Measurements from ENCODE around the gene GAS7. TPM values are rescaled to one million over a fixed set of nuclear protein-coding genes. Genes with fewer than 3 reads are reported as not detected.
A peak's percentile ranks its signal among the peaks of the same experiment; 100 is the strongest.

GAS7 gene
- total RNA-seq, 1 experiment from 2014 or later: 6.0 TPM

DNA sequence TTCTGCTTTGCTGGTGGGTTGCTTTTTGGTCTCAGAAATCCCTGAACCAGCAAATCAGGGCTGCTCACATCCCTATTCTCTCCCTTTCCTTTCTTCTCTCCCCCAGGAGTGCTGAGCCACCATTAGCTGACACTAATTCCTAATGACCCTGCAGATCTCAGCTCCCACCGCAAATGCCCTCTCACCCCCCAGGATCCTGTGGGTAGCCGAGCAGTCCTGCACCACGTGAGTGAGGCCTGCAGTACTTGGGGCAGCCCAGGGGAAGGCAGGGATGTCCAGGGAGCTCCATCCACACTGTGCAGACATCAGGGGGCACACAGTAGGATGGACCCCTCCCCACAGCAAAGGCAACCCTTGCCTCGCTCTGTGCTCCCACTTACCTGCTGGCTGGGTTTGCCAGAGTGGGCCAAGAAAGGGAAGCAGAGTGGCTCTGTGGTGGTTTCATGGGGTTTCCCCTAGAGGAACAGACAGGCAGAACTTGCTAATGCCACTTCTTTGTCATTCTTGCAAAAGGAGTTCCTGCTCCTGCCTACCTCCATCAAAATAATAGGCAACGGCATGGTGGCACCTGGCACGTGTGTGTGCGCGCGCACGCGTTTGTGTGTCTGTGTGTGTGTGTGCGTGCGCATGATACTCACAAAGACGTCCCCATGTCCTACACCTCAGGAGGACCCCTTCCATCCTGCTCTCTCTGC, 135.6 kb downstream of the GAS7 start:
- Histone ChIP-seq H3K18ac (ENCODE audit: insufficient read length, low read depth, low read length) (peak overlapping the region; percentile 37), H2BK12ac (ENCODE audit: insufficient read length, low read depth, low read length) (no peak overlapping the region), H3K56ac (ENCODE audit: insufficient read length, low read depth, low read length) (no peak overlapping the region), H3K27me3 (ENCODE audit: insufficient read depth, low read length) (no peaks in the 10 kb centered on the region), H3K4ac (ENCODE audit: low read depth, low read length) (no peak overlapping the region), H2AFZ (ENCODE audit: low read length) (no peak overlapping the region), H3T11ph (ENCODE audit: low read length) (no peak overlapping the region), H2BK20ac (ENCODE audit: low read depth, low read length, poor library complexity, severe bottlenecking) (no peak overlapping the region), H2BK5ac (ENCODE audit: insufficient read length, low read length) (no peak overlapping the region), H3K9ac (ENCODE audit: extremely low read depth, insufficient read length, low read length) (no peak overlapping the region), H3K9me3 (ENCODE audit: control insufficient read depth, low read depth, low read length) (no peaks in the 10 kb centered on the region), H3K4me2 (ENCODE audit: insufficient read depth, insufficient read length, low read length) (no peak overlapping the region), H3K79me2 (ENCODE audit: insufficient read depth, low read length) (no peaks in the 10 kb centered on the region), H2BK120ac (ENCODE audit: low read depth, low read length, poor library complexity, severe bottlenecking) (no peak overlapping the region), H3K27ac (ENCODE audit: insufficient read length, low read depth, low read length) (no peak overlapping the region), H3K79me1 (ENCODE audit: insufficient read depth, low read depth, low read length, poor library complexity, severe bottlenecking) (no peaks in the 10 kb centered on the region), H2BK15ac (ENCODE audit: low read depth, low read length) (no peak overlapping the region), H3K23ac (ENCODE audit: insufficient read length, low read depth, low read length) (no peak overlapping the region), H4K5ac (ENCODE audit: insufficient read length, low read depth, low read length) (no peak overlapping the region), H3K23me2 (ENCODE audit: insufficient read length, low read depth, low read length, poor library complexity, severe bottlenecking) (no peaks in the 10 kb centered on the region), H3K14ac (ENCODE audit: insufficient read depth, low read length) (peak overlapping the region; percentile 39; the same call in 1 of the 2 replicates), H4K8ac (replicated peaks; ENCODE audit: insufficient read length, low read depth, low read length) (no peak overlapping the region), H4K20me1 (ENCODE audit: control insufficient read depth, insufficient read depth, insufficient read length) (no peaks in the 10 kb centered on the region), H2AK5ac (ENCODE audit: insufficient read length, low read length) (no peak overlapping the region), H4K91ac (ENCODE audit: insufficient read length, low read depth, low read length) (no peak overlapping the region), H3K4me1 (ENCODE audit: insufficient read depth, low read length) (peaks cover 3% of the 10 kb centered on the region; the same call in 1 of the 2 replicates)
- DNase-seq: no peak
- Mint-ChIP-seq H3K27me3 (ENCODE audit: low read depth) (peaks cover 2% of the 10 kb centered on the region), H3K27ac (peak overlapping the region in 2 of 3 experiments; percentile 12 to 57; a peak in 2 of 7 replicates), H3K4me1 (peaks cover 17 to 19% of the 10 kb centered on the region in 2 experiments), H3K4me3 (no peak overlapping the region), H3K9me3 (peaks cover 8% of the 10 kb centered on the region in 2 experiments), H3K36me3 (ENCODE audit: insufficient read depth in 1 of 3, low read depth in 3 of 3) (peaks cover 0 to 9% (median 7%) of the 10 kb centered on the region in 3 experiments; a peak in 3 of 7 replicates)
- WGBS (ENCODE audit: extremely low coverage, insufficient read length, low lambda C conversion rate): no CpG with 5 or more reads among the region's 14 CpGs
- TF ChIP-seq, protein P1, sequence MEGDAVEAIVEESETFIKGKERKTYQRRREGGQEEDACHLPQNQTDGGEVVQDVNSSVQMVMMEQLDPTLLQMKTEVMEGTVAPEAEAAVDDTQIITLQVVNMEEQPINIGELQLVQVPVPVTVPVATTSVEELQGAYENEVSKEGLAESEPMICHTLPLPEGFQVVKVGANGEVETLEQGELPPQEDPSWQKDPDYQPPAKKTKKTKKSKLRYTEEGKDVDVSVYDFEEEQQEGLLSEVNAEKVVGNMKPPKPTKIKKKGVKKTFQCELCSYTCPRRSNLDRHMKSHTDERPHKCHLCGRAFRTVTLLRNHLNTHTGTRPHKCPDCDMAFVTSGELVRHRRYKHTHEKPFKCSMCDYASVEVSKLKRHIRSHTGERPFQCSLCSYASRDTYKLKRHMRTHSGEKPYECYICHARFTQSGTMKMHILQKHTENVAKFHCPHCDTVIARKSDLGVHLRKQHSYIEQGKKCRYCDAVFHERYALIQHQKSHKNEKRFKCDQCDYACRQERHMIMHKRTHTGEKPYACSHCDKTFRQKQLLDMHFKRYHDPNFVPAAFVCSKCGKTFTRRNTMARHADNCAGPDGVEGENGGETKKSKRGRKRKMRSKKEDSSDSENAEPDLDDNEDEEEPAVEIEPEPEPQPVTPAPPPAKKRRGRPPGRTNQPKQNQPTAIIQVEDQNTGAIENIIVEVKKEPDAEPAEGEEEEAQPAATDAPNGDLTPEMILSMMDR (conservative IDR thresholded peaks at IDR 0.05): no peak
